ENCODE data around the gene ZNF593.

DNA sequence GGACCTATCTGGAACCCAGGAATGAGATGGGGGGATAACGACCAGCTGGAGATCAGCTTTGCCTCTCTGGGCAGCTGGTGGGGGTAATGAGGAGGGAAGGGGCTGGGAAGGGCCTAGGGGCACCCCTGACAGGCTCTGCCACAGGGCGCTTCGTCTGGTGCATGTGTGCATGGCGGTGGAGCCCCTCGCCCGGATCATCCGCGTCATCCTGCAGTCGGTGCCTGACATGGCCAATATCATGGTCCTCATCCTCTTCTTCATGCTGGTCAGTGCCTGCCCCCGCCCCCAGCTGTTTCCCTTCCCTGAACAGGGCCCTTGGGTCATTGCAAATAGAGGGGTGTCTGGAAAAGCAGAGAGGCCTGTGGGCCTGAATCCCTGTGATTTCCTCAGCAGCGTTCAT, 28.1 kb downstream of the ZNF593 start:
- TF ChIP-seq, protein P1, sequence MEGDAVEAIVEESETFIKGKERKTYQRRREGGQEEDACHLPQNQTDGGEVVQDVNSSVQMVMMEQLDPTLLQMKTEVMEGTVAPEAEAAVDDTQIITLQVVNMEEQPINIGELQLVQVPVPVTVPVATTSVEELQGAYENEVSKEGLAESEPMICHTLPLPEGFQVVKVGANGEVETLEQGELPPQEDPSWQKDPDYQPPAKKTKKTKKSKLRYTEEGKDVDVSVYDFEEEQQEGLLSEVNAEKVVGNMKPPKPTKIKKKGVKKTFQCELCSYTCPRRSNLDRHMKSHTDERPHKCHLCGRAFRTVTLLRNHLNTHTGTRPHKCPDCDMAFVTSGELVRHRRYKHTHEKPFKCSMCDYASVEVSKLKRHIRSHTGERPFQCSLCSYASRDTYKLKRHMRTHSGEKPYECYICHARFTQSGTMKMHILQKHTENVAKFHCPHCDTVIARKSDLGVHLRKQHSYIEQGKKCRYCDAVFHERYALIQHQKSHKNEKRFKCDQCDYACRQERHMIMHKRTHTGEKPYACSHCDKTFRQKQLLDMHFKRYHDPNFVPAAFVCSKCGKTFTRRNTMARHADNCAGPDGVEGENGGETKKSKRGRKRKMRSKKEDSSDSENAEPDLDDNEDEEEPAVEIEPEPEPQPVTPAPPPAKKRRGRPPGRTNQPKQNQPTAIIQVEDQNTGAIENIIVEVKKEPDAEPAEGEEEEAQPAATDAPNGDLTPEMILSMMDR (optimal IDR thresholded peaks at IDR 0.05 in 1 of 3, IDR thresholded peaks at IDR 0.05 in 1 of 3, conservative IDR thresholded peaks at IDR 0.05 in 1 of 3; ENCODE audit: extremely low read depth in 1 of 3, insufficient read depth in 2 of 3, low read length in 3 of 3) = no peak
- TF ChIP-seq EZH2 (IDR thresholded peaks at IDR 0.05; ENCODE audit: low read length) = no peak

Measured in keratinocyte (primary cell).